22Rv1 (cell line): ENCODE measurements around the gene ZFYVE28.

Experiments used
- H3K27ac ChIP-seq: fragments of 450-650 bp; 2 replicates; pipeline ENCODE4 v1.5.1; 2017
- CTCF ChIP-seq: fragments of 450-650 bp; IDR thresholded peaks from 2 replicates; pipeline ENCODE4 v1.5.1; 2017; ENCODE audit warnings: mild to moderate bottlenecking
- ZFX ChIP-seq: fragments of 450-650 bp; IDR thresholded peaks from 2 replicates; pipeline ENCODE4 v1.6.1; 2017; ENCODE audit warnings: antibody characterized with exemption, borderline replicate concordance

Gene ZFYVE28

DNA sequence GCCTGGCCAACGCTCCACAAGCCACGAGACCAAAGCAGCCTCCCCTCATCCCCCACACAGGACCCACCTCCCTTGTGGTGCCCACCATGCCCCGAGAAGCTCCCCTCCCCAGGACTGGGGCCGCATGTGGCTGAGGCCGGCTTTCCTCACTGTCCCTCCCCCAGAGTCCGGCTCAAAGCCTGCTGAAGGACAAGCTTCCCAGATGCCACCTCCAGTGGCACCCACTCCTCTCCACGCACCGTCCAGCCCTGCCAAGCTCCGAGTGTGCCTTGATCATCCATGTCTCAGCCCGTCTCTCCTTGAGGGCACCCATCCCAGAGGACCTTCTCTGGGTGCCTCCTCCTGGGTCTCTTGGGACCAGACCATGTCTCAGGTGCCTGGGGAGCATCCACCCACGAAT lies 97.7 kb downstream of the ZFYVE28 start:
- no peak for TF ChIP-seq ZFX
- no peak for TF ChIP-seq CTCF

DNA sequence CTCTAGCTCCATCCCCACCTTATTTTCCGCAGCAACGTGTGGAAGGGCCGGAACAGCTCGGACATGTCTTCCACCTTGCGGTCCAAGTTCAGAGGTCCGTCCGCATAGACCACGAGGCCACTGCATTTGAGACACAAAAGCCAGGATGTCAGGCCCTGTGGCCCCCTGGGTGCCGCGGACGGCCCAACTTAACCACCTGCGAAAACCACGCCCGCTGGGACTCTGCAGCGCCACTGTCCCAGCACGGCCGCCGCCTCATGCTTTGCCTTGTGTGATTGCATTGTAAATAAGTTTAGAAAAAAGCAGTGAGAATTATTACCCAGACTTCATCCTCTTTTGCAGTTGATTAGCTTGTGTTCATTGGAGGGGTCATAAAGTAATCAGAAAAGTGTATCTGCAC lies 98.3 kb downstream of the ZFYVE28 start:
- H3K27ac ChIP-seq: no peak overlapping the region
- TF ChIP-seq CTCF (no peak), ZFX (no peak)

More for the DNA sequence above, 97.7 kb downstream of the ZFYVE28 start:
- no peak overlapping the region for H3K27ac ChIP-seq

DNA sequence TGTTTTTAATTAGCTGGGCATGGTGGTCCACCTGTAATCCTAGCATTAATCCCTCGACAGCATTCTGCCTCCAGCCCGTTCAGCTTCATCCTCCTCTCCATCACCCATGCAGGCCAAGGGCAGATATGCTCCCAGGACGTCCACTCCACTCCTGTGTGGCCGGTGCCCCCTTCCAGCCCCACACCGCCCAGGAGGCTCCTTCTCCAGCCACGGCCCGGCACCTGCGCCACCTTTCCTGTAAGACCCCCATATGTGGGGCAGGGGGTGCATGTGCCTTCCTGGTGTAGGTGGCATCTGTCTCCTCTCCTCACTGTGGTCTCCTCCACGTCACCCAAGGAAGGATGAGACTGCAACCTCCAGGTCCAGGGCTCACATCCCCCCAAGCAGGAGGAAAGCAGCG lies 99.6 kb downstream of the ZFYVE28 start:
- TF ChIP-seq ZFX: no peak
- TF ChIP-seq CTCF: no peak
- no peak overlapping the region for H3K27ac ChIP-seq

DNA sequence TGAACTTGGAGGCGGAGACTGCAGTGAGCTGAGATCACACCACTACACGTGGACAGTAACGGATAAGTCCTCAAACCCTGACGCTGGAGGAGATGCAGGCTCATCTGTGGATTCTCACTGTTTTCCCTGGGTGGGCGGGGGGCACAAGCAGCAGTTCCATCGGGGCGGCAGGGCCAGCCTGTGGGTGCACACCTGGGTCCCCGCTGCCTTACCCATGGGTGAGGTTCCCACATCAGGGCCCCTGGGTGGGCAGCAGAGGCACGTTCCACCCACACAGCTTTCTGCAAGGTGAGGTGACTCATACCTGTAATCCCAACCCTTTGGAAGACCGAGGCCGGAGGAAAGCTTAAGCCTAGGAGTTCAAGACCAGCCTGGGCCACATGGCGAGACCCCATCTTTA lies 100.0 kb downstream of the ZFYVE28 start:
- H3K27ac ChIP-seq: no peak overlapping the region
- TF ChIP-seq ZFX: no peak
- no peak for TF ChIP-seq CTCF

DNA sequence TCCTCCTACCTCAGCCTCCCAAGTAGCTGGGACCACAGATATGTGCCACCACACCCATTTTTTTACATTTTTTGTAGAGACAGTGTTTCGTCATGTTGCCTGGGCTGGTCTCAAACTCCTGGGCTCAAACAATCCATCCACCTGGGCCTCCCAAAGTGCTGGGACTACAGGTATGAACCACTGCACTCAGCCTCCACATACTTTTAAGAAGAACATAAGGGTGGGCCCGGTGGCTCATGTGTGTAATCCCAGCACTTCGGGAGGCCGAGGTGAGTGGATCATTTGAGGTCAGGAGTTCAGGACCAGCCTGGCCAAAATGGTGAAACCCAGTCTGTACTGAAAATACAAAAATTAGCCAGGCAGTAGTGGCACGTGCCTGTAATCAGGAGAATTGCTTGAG lies 105.1 kb downstream of the ZFYVE28 start:
- no peak overlapping the region for H3K27ac ChIP-seq
- TF ChIP-seq CTCF (no peak), ZFX (no peak)

DNA sequence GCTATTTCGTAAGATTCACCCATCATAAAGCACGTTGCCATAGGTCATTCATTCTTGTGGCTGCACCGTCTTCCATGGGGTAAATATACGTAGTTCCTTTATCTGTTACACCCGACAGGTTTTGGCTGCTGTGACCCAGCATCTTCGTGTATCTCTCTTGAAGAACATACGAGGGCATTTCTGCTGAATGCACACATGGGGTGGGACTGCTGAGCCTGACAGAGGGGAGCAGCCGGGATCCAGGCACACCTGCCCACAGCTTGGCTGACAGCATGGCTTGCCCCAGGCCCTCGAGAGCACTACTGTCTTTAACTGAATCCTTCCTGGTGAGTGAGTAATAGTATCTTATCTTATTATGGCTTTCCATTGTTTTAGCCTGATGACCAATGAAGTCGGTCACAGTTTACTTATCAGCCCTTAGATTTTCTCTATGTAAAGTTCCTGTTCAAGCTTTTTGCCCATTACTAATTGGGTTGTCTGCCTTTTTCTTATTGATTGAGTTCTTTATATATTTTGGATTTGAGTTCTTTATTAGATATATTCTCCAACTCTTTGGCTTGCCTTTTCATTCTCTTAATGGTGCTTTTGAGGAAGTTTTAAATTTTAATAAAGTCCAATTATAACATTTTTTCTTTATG lies 111.6 kb downstream of the ZFYVE28 start:
- no peak overlapping the region for H3K27ac ChIP-seq
- TF ChIP-seq ZFX (no peak), CTCF (no peak)

DNA sequence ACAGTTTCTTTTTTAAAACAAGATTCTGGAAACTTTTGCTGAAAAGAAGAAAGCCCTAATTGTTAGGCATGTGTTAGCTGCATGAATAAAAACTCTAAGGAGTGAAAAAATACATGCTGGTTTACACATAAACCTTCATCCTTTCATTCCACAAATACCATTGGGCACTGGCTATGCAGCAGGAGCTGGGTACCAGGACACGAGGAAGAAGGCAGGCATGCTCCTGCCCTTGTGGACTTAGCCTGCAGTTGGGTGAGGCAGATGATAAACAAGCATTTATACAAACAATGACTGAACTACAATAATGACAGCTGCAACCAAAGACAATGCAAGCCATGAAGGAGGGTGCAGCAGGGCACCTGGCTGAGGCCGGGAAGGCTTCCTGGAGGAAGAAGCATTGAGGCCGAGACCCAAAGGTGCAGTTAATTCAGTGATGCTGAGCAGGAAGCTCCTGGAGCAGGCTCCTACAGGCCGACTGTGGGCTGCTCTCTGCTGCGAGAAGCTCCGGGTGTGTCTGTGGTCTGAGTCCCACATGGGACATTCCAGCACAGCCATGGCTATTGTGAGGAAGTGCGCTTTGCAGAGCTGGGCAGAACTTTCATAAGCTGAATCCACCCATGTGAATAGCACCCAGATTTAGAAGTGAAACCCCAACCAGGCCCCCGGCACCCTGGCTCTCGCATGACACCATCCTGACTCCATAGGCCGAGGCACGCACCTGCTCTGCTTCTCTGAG lies 112.5 kb downstream of the ZFYVE28 start:
- no peak for TF ChIP-seq CTCF
- H3K27ac ChIP-seq: no peak overlapping the region
